ENCODE measurements around the gene CTNNA3.

CTNNA3 gene

GRCh38 chr10:66604195-66604594 is 1091.8 kb downstream of the CTNNA3 start:
- no peak for DNase-seq

DNA sequence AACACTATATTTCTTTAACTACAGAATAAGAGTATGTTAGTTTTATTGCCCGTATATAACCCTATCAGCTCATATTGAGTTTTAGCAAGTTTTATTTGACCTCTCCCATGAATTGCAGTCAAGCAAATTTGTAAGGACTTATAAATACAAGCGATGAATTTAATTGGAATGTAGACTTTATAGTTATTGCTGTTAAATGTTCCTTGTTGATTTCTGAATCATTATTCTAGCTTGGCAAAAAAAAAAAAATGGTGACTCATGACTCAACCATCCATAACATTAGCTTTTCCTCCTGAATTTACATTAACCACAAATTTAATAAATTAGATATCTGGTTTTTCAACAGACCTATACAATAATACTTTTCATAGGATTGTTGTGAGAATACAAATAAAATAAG is 1104.1 kb downstream of the CTNNA3 start:
- no peak for DNase-seq

GRCh38 chr10:66587680-66588050 is 1108.3 kb downstream of the CTNNA3 start:
- DNase-seq, result no peak

GRCh38 chr10:66586897-66587679 is 1108.9 kb downstream of the CTNNA3 start:
- no peak for DNase-seq

DNA sequence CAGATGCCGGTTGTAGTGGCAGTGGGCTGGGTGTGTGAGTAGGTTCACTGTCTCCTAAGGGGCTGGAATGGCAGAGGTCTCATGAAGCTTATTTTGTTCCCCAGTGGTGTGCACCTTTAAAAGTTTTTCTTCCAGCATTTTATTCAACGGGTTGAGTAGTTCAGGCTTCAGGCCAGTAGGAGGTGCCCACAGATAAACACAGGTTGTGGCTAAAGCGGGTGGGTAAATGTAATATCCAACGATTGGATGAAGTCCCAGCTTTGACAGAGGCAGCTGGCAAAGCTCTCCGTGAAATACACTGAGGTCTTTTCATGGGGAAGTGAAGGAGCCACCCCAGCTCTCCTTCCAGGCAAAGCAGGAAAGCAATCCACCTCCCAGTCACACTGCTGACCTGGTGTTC is 1109.9 kb downstream of the CTNNA3 start:
- no peak for DNase-seq

DNA sequence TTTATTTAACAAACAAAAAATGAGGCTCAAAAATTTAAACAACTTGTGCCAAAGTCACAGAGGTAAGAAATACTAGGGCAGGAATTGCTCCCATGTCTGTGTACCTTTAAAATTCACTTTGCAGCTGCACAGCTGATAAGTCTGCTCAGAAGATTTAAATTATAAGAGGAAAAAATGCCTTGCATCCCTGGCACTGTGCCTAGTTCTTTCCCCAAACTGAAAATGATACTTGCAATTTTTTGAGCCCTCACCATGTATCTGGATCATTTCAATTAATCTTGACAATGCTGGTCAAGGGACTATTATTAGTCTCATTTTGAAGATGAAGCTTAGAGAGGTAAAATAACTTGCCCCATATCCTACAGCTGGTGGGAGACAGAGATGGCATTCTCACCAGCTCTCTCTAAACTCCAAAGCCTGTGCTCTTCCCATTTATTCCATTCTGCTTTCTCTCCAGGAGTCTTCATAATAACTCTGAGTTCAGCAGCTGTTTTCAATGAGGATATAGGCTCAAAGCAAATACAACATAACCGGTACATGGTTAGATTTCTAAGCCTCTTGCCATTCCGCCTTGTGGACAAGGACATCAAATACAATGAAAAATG is 1120.6 kb downstream of the CTNNA3 start:
- DNase-seq, result no peak

- DNase-seq, result no peak
Observed at GRCh38 chr10:66572700-66573099, 1123.3 kb downstream of the CTNNA3 start.

GRCh38 chr10:66565999-66566398 is 1130.0 kb downstream of the CTNNA3 start:
- DNase-seq, result no peak

- no peak for DNase-seq
Observed at GRCh38 chr10:66564287-66564686, 1131.7 kb downstream of the CTNNA3 start.

GRCh38 chr10:66555061-66555460 is 1140.9 kb downstream of the CTNNA3 start:
- DNase-seq, result no peak

DNA sequence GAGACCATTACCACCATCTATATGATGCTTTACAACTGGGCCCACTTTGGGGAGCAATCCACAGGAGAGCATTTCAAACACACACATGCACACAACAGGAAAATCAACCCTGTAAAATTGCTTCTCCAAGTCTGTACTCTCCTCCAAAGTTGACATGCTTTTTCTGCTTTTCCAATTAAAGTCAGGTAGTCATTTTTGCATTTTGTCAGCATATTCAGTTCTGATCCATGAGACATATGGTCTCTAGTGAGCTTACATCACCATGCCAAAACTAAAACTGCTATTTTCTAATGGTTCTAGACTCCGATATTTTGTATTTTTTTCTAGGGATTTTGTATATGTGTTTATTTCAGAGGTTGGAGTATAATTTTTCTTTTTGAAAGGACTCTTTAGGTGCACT is 1143.7 kb downstream of the CTNNA3 start:
- DNase-seq, result no peak

DNA sequence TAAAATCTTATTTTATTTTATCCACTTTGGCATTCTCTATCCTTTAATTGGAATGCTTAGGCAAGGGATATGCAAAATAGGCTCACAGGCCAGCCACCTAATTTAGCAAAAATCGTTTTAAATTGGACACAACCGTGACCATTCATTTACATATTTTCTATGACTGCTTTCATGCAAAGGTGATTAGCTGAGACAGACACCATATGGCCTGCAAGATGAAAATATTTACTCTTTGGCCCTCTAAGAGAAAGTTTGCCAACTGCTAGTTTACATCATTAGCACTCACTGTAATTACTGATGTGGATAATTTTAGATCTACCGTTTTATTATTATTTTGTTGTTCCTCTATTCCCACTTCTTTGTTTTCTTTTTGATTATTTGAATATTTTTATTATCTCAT is 1145.6 kb downstream of the CTNNA3 start:
- no peak for DNase-seq

GRCh38 chr10:66538908-66539307 is 1157.1 kb downstream of the CTNNA3 start:
- no peak for DNase-seq

- DNase-seq, result no peak
Observed at GRCh38 chr10:66538371-66538770, 1157.6 kb downstream of the CTNNA3 start.

- no peak for DNase-seq
Observed at GRCh38 chr10:66537186-66537585, 1158.8 kb downstream of the CTNNA3 start.

DNA sequence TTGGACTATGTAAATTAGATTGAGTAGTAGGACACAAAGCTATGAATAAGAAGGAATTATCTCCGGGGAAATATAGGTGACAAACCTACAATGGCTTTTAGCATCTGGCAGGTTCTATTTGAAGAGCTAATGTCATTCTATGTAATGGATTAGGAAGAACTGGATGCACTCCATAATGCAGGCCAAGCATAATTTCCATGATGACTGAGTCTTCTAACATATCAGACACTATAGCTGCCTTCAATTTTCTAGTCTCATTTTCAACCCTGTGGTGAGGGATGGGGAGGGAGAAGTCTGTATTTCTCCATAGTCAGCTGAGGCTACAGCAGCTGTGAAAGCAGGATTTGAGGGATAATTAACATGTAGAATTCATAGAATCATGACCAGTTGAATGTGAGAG is 1160.6 kb downstream of the CTNNA3 start:
- no peak for DNase-seq

DNA sequence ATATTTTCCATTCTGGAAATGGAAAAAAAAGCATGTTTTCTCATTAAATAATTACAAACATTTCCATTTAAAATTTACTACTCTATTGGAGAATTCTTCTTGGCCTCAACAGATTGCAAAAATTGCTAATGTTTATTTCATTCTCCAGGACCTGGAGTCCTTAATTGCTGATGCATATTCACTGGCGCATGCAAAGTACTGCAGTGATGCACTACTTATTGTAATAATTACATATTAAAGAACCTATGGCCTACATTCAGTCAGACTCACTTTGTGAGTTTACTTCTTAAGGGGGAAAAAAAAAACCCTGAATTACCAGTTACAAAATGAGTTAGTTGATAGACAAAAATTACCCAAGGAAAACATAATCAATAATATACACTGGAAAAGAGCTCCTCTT is 1161.1 kb downstream of the CTNNA3 start:
- no peak for DNase-seq

- DNase-seq, result no peak
Observed at GRCh38 chr10:66521506-66521905, 1174.5 kb downstream of the CTNNA3 start.

DNA sequence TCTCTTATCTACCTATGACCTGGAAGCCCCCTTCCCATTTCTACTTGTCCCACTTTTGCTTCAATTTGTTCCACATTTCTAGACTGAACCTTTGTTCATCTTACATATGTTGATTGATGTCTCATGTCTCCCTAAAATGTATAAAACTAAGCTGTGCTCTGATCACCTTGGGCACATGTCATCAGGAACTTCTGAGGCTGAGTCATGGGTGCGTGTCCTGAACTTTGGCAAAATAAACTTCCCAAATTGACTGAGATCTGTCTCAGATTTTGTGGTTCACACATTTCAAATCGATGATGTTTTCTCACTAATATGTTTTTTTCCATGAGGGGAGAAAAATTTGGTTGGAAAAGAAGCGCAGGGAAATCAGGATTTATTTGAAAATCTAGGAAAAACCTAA is 1176.4 kb downstream of the CTNNA3 start:
- DNase-seq, result no peak

- no peak for DNase-seq
Observed at GRCh38 chr10:66514666-66515065, 1181.3 kb downstream of the CTNNA3 start.

DNA sequence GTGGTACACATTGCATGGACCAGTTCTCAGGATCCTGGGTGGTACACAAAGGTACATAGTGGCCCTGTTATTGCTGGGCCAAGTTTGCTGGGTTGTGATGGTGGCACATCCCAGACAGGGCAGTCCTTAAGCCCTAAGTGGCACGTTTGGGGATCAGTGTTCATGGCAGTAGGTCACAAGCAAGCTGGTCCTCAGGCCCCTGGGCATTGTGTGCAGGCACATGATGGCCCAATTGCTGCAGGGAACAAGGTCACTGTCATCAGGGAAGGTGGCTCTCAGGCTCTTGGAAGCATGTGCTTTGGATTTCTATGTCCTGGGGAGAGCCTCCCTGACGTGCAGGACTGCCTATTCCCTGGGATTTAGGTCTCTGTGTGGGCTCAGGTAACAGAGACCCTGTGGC is 1182.5 kb downstream of the CTNNA3 start:
- no peak for DNase-seq

DNA sequence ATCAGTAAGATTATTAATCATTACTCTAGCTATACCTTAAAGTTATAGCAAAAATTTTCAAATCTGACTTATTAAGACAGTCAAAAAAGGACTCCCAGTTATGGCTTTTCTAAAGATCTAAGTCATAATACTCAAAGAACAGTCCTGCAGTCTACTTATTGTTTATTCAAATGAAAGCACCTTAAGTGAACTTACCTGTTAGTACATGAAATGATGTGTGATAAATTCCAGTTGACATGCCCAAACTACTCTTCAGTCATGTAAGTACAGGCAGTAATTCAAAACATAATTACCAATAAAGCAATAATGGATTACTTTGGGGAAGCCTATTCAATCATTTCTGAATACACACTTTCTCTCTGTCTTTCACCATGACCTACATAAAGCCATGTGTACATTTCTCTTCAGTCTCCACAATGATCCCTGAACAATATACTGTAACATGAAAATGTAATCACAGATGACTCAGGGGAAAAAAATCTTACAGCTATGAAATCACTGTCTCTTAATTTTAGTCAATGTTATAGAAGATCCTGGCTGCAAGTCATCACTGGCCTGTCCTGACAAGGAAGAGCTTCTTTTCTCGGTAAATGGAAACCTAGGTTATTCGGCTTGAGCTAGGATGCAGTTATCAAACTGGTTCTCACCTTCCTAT is 1190.9 kb downstream of the CTNNA3 start:
- no peak for DNase-seq

DNA sequence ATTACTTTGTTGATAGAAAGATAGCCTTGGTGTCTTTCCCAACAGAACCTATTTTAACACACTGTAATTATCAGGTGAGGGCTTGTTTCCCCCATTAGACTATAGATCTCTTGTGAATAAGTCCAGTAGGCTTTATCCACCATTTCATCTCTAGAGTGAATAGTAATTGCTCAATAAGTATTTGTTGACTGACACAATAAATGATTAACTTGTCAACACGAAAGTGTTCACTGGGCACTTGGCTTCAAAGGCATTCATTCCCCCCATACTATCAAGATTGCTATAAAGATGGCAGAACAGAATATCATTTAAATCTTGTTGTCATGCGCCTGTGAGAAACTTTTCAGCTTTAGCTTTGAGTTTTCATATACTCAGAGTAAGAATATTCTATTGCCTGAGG is 1194.6 kb downstream of the CTNNA3 start:
- no peak for DNase-seq

DNA sequence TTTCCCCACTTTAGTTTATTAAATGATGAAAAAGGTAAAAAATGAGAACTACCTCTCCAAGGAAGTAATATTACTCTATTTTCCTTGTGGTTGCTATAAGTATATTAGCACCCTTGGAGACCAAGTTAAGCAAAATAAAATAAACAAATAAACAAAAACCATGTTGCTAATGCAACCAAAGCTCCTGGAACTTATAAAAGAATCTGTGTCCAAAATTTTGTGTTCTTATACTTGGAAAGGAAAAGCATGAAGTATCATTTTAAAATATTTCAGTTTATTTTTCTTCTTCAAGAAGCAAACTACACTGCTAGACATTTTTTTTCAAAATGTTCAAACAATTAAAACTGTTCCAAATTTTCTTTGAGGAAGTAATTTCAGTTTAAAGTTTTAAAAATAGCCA is 1212.0 kb downstream of the CTNNA3 start:
- no peak for DNase-seq

Measured in stimulated activated naive CD4-positive, alpha-beta T cell treated with Interleukin-2 at 50 U/mL for 16 hours (primary cell).